Immature natural killer cell (primary cell): ENCODE data around the gene MED4. TPM values are rescaled to one million over a fixed set of nuclear protein-coding genes. Genes with fewer than 3 reads are reported as not detected.
"Not testable (repeated sequence)": the region's sequence is repeated elsewhere in the genome, so short reads cannot be mapped to it uniquely, and the experiment has no call there.

Experiments
- DNase-seq, 3 donors: peaks; one replicate each; pipeline ENCODE4 v3.0.0; 2022; ENCODE audit warnings: mixed read lengths in 1 of 3
- H3K27ac Mint-ChIP-seq, 6 donors: one replicate each; pipeline ENCODE4 v1.8.0; 2020; ENCODE audit warnings: mixed read lengths in 6 of 6, mild to moderate bottlenecking in 5 of 6, inconsistent platforms in 4 of 6, moderate library complexity in 3 of 6
- H3K27me3 Mint-ChIP-seq, 3 donors: one replicate each; pipeline ENCODE4 v1.8.0; 2020 to 2021; ENCODE audit warnings: low read depth in 3 of 3, mild to moderate bottlenecking in 3 of 3, mixed read lengths in 3 of 3, moderate library complexity in 3 of 3, inconsistent platforms in 1 of 3
- H3K36me3 Mint-ChIP-seq, 3 donors: one replicate each; pipeline ENCODE4 v1.8.0; 2020; ENCODE audit warnings: mixed read lengths in 3 of 3, inconsistent platforms in 2 of 3, mild to moderate bottlenecking in 2 of 3
- H3K4me1 Mint-ChIP-seq, 2 donors: one replicate each; pipeline ENCODE4 v1.8.0; 2020; ENCODE audit warnings: inconsistent platforms in 2 of 2, mild to moderate bottlenecking in 2 of 2, mixed read lengths in 2 of 2, moderate library complexity in 1 of 2
- H3K4me3 Mint-ChIP-seq, 5 donors: one replicate each; pipeline ENCODE4 v1.8.0; 2020; ENCODE audit warnings: mild to moderate bottlenecking in 5 of 5, mixed read lengths in 5 of 5, inconsistent platforms in 3 of 5, moderate library complexity in 3 of 5
- H3K9me3 Mint-ChIP-seq, 6 donors: one replicate each; pipeline ENCODE4 v1.8.0; 2020; ENCODE audit warnings: mild to moderate bottlenecking in 6 of 6, mixed read lengths in 6 of 6, inconsistent platforms in 4 of 6, moderate library complexity in 3 of 6
- polyA plus RNA-seq, 3 donors: library from polyadenylated mRNA; unstranded; fragments of 300-500 nt; fragmentation: Illumina TruSeq; gene quantifications; one replicate each; pipeline ENCODE4 v1.2.3, GENCODE V29; 2021

Gene MED4
- polyA plus RNA-seq, 3 donors from 2014 or later: 78.8 to 120 (median 82.8) TPM

- H3K36me3 Mint-ChIP-seq: peaks cover 73 to 86% (median 77%) of the 10 kb centered on the region in 3 donors
- H3K4me1 Mint-ChIP-seq: no peaks in the 10 kb centered on the region
- no peak overlapping the region for H3K27ac Mint-ChIP-seq
- peaks cover 17 to 52% (median 45%) of the 10 kb centered on the region in 6 donors for H3K9me3 Mint-ChIP-seq
- no peak overlapping the region for H3K4me3 Mint-ChIP-seq
- DNase-seq: no peak
- H3K27me3 Mint-ChIP-seq: no peaks in the 10 kb centered on the region
These were observed 22.1 kb downstream of the MED4 start for GRCh38 chr13:48072787-48073186.

- Mint-ChIP-seq H3K27ac (no peak overlapping the region), H3K9me3 (peaks cover 22 to 57% (median 48%) of the 10 kb centered on the region in 6 donors), H3K4me3 (no peak overlapping the region), H3K4me1 (no peaks in the 10 kb centered on the region), H3K27me3 (no peaks in the 10 kb centered on the region), H3K36me3 (peaks cover 78 to 91% (median 82%) of the 10 kb centered on the region in 3 donors)
- DNase-seq: no peak
These were observed 22.6 kb downstream of the MED4 start for GRCh38 chr13:48072304-48072703.

- Mint-ChIP-seq H3K4me3 (no peak overlapping the region), H3K27ac (no peak overlapping the region), H3K4me1 (peaks cover 0 to 1% of the 10 kb centered on the region in 2 donors), H3K9me3 (peaks cover 24 to 65% (median 54%) of the 10 kb centered on the region in 6 donors), H3K36me3 (peaks cover 84 to 95% (median 89%) of the 10 kb centered on the region in 3 donors), H3K27me3 (peaks cover 0 to 1% (median 0%) of the 10 kb centered on the region in 3 donors)
- DNase-seq: no peak
These were observed 24.0 kb downstream of the MED4 start for GRCh38 chr13:48070942-48071341.

GRCh38 chr13:48069573-48069972 lies 25.3 kb downstream of the MED4 start:
- Mint-ChIP-seq H3K4me3 (no peak overlapping the region), H3K9me3 (peaks cover 24 to 66% (median 54%) of the 10 kb centered on the region in 6 donors), H3K36me3 (peaks cover 76 to 92% (median 82%) of the 10 kb centered on the region in 3 donors), H3K4me1 (peaks cover 0 to 1% of the 10 kb centered on the region in 2 donors), H3K27me3 (peaks cover 0 to 1% (median under 1%) of the 10 kb centered on the region in 3 donors), H3K27ac (no peak overlapping the region)
- DNase-seq: no peak

- no peak overlapping the region for H3K4me3 Mint-ChIP-seq
- DNase-seq: no peak
- no peak overlapping the region for H3K27ac Mint-ChIP-seq
- H3K27me3 Mint-ChIP-seq: peaks cover 0 to 2% (median 1%) of the 10 kb centered on the region in 3 donors
- H3K4me1 Mint-ChIP-seq: peaks cover 0 to 1% of the 10 kb centered on the region in 2 donors
- H3K36me3 Mint-ChIP-seq: peaks cover 73 to 89% (median 76%) of the 10 kb centered on the region in 3 donors
- peaks cover 24 to 66% (median 54%) of the 10 kb centered on the region in 6 donors for H3K9me3 Mint-ChIP-seq
These were observed 26.0 kb downstream of the MED4 start for GRCh38 chr13:48068952-48069351.

- DNase-seq: no peak
- Mint-ChIP-seq H3K27me3 (peaks cover 0 to 2% (median 1%) of the 10 kb centered on the region in 3 donors), H3K36me3 (peaks cover 64 to 79% (median 68%) of the 10 kb centered on the region in 3 donors), H3K27ac (no peak overlapping the region), H3K4me3 (no peak overlapping the region), H3K4me1 (peaks cover 0 to 1% of the 10 kb centered on the region in 2 donors), H3K9me3 (peaks cover 24 to 65% (median 53%) of the 10 kb centered on the region in 6 donors)
These were observed 26.9 kb downstream of the MED4 start for GRCh38 chr13:48068036-48068435.

GRCh38 chr13:48066310-48066989 lies 28.5 kb downstream of the MED4 start:
- DNase-seq: no peak
- Mint-ChIP-seq H3K4me1 (peaks cover 4 to 7% of the 10 kb centered on the region in 2 donors), H3K9me3 (peaks cover 19 to 53% (median 42%) of the 10 kb centered on the region in 6 donors), H3K27me3 (peaks cover 0 to 2% (median 1%) of the 10 kb centered on the region in 3 donors), H3K36me3 (peaks cover 48 to 64% (median 57%) of the 10 kb centered on the region in 3 donors), H3K4me3 (no peak overlapping the region), H3K27ac (no peak overlapping the region)

- Mint-ChIP-seq H3K27ac (peak overlapping the region in 2 of 6 donors; percentile 6 to 65), H3K4me1 (peaks cover 6 to 14% of the 10 kb centered on the region in 2 donors), H3K36me3 (peaks cover 4 to 11% (median 10%) of the 10 kb centered on the region in 3 donors)
- H3K27me3 Mint-ChIP-seq, DNase-seq, H3K4me3 Mint-ChIP-seq, H3K9me3 Mint-ChIP-seq: not testable (repeated sequence)
These were observed 35.0 kb downstream of the MED4 start for GRCh38 chr13:48059951-48060350.

GRCh38 chr13:48058536-48058935 lies 36.4 kb downstream of the MED4 start:
- H3K9me3 Mint-ChIP-seq, H3K27me3 Mint-ChIP-seq, H3K4me3 Mint-ChIP-seq, DNase-seq: not testable (repeated sequence)
- peaks cover 6 to 14% of the 10 kb centered on the region in 2 donors for H3K4me1 Mint-ChIP-seq
- peaks cover 0 to 11% (median 4%) of the 10 kb centered on the region in 3 donors for H3K36me3 Mint-ChIP-seq
- H3K27ac Mint-ChIP-seq: peak overlapping the region in 1 of 6 donors; percentile 71

GRCh38 chr13:48055712-48056111 lies 39.2 kb downstream of the MED4 start:
- H3K27me3 Mint-ChIP-seq: no peaks in the 10 kb centered on the region
- DNase-seq: no peak
- no peak overlapping the region for H3K4me3 Mint-ChIP-seq
- peak overlapping the region in 1 of 6 donors; percentile 32 for H3K27ac Mint-ChIP-seq
- peaks cover 10 to 22% (median 10%) of the 10 kb centered on the region in 3 donors for H3K36me3 Mint-ChIP-seq
- no peaks in the 10 kb centered on the region for H3K9me3 Mint-ChIP-seq
- peaks cover 0 to 7% of the 10 kb centered on the region in 2 donors for H3K4me1 Mint-ChIP-seq

GRCh38 chr13:48054601-48055000 lies 40.3 kb downstream of the MED4 start:
- H3K9me3 Mint-ChIP-seq: no peaks in the 10 kb centered on the region
- H3K27me3 Mint-ChIP-seq: no peaks in the 10 kb centered on the region
- no peak overlapping the region for H3K27ac Mint-ChIP-seq
- no peak for DNase-seq
- no peak overlapping the region for H3K4me3 Mint-ChIP-seq
- H3K4me1 Mint-ChIP-seq: peaks cover 0 to 7% of the 10 kb centered on the region in 2 donors
- H3K36me3 Mint-ChIP-seq: peaks cover 13 to 25% (median 15%) of the 10 kb centered on the region in 3 donors

GRCh38 chr13:48050550-48050949 lies 44.4 kb downstream of the MED4 start:
- H3K27me3 Mint-ChIP-seq: no peaks in the 10 kb centered on the region
- no peak for DNase-seq
- H3K9me3 Mint-ChIP-seq: no peaks in the 10 kb centered on the region
- peaks cover 16 to 23% (median 18%) of the 10 kb centered on the region in 3 donors for H3K36me3 Mint-ChIP-seq
- no peak overlapping the region for H3K27ac Mint-ChIP-seq
- peaks cover 0 to 2% of the 10 kb centered on the region in 2 donors for H3K4me1 Mint-ChIP-seq
- H3K4me3 Mint-ChIP-seq: no peak overlapping the region

GRCh38 chr13:48043789-48044503 lies 51.0 kb downstream of the MED4 start:
- DNase-seq: no peak
- H3K4me3 Mint-ChIP-seq: no peak overlapping the region
- H3K36me3 Mint-ChIP-seq: peaks cover 3 to 16% (median 3%) of the 10 kb centered on the region in 3 donors

GRCh38 chr13:48042894-48043293 lies 52.0 kb downstream of the MED4 start:
- H3K4me3 Mint-ChIP-seq: no peak overlapping the region
- no peak overlapping the region for H3K27ac Mint-ChIP-seq

More at GRCh38 chr13:48043789-48044503, 51.0 kb downstream of the MED4 start:
- H3K27me3 Mint-ChIP-seq: peaks cover 0 to 2% (median 0%) of the 10 kb centered on the region in 3 donors
- H3K4me1 Mint-ChIP-seq: peaks cover 3 to 12% of the 10 kb centered on the region in 2 donors
- H3K9me3 Mint-ChIP-seq: no peaks in the 10 kb centered on the region
- no peak overlapping the region for H3K27ac Mint-ChIP-seq

More at GRCh38 chr13:48042894-48043293, 52.0 kb downstream of the MED4 start:
- Mint-ChIP-seq H3K36me3 (peaks cover 0 to 16% (median 3%) of the 10 kb centered on the region in 3 donors), H3K27me3 (peaks cover 0 to 6% (median 3%) of the 10 kb centered on the region in 3 donors), H3K9me3 (no peaks in the 10 kb centered on the region), H3K4me1 (peaks cover 12 to 22% of the 10 kb centered on the region in 2 donors)
- DNase-seq: no peak
